Activated T-helper 1 cell treated with anti-CD3 and anti-CD28 coated beads, Interleukin-12 subunit alpha, Interleukin-12 subunit beta, Interleukin-2, Interleukin-4 antibody, amounts not matched to agents 30 ng/mL and 10 ng/mL and 1 ng/mL, durations not matched to agents 14 hours and 24 hours and 36 hours (primary cell): ENCODE measurements around the gene LYL1. TPM values are rescaled to one million over a fixed set of nuclear protein-coding genes. Genes with fewer than 3 reads are reported as not detected.

Experiments
- DNase-seq: peaks from one replicate; pipeline ENCODE4 v3.0.0; 2021; ENCODE audit warnings: low spot score
- H3K27ac Mint-ChIP-seq: one replicate; pipeline ENCODE4 v1.8.0; 2021; ENCODE audit warnings: mild to moderate bottlenecking, mixed read lengths
- H3K27me3 Mint-ChIP-seq: one replicate; pipeline ENCODE4 v1.8.0; 2022; ENCODE audit warnings: mild to moderate bottlenecking, moderate library complexity, mixed read lengths; ENCODE audit not compliant: insufficient read depth
- H3K36me3 Mint-ChIP-seq: one replicate; pipeline ENCODE4 v1.8.0; 2021; ENCODE audit warnings: low read depth, mixed read lengths
- H3K4me1 Mint-ChIP-seq: one replicate; pipeline ENCODE4 v1.8.0; 2021; ENCODE audit warnings: low read depth, mixed read lengths
- H3K4me3 Mint-ChIP-seq: one replicate; pipeline ENCODE4 v1.8.0; 2021; ENCODE audit warnings: mild to moderate bottlenecking, moderate library complexity, mixed read lengths
- H3K9me3 Mint-ChIP-seq: one replicate; pipeline ENCODE4 v1.8.0; 2021; ENCODE audit warnings: mixed read lengths
- intact Hi-C: fragments of 100-400 bp; cut with micrococcal nuclease; formaldehyde crosslinking; loops from one replicate; pipeline ENCODE4 v1.15.1; 2024
- total RNA-seq: library from RNA; stranded (reverse); gene quantifications from 2 replicates; pipeline ENCODE4 v1.2.3, GENCODE V29; 2022

LYL1 gene
- total RNA-seq, 1 donor from 2014 or later: 2.5 TPM

- no peak for DNase-seq
- Mint-ChIP-seq H3K9me3 (no peaks in the 10 kb centered on the region), H3K27me3 (peaks cover 22% of the 10 kb centered on the region), H3K36me3 (peaks cover 6% of the 10 kb centered on the region), H3K27ac (peak overlapping the region; percentile 81), H3K4me1 (peaks cover 21% of the 10 kb centered on the region), H3K4me3 (peak overlapping the region; percentile 76)
- intact Hi-C loops: loop anchor here (5.0 kb wide), 1 partner anchor 261 kb away; the partner anchor contains the start of gene MAST1
Measured at GRCh38 chr19:13098277-13099072, 4.2 kb downstream of the LYL1 start.

- Mint-ChIP-seq H3K4me1 (peaks cover 21% of the 10 kb centered on the region), H3K4me3 (peak overlapping the region; percentile 76), H3K9me3 (no peaks in the 10 kb centered on the region), H3K27me3 (peaks cover 22% of the 10 kb centered on the region), H3K36me3 (peaks cover 6% of the 10 kb centered on the region), H3K27ac (no peak overlapping the region)
- no peak for DNase-seq
- intact Hi-C loops: loop anchor here (1.0 to 5.0 kb wide), 2 partner anchors 84 to 260 kb away; partner anchors contain the start of gene MAST1
Measured at GRCh38 chr19:13097463-13098258, 5.0 kb downstream of the LYL1 start.

- intact Hi-C loops: loop anchor here (1.0 to 5.0 kb wide), 2 partner anchors 84 to 260 kb away; partner anchors contain the start of gene MAST1
- peaks cover 6% of the 10 kb centered on the region for H3K36me3 Mint-ChIP-seq
- H3K4me3 Mint-ChIP-seq: peak overlapping the region; percentile 72
Measured at GRCh38 chr19:13097033-13097462, 5.6 kb downstream of the LYL1 start.

GRCh38 chr19:13095934-13096927 lies 6.4 kb downstream of the LYL1 start:
- intact Hi-C loops: loop anchor here (5.0 kb wide), 1 partner anchor 259 kb away; the partner anchor contains the start of gene MAST1
- H3K9me3 Mint-ChIP-seq: no peaks in the 10 kb centered on the region
- DNase-seq: no peak
- H3K27ac Mint-ChIP-seq: peak overlapping the region; percentile 73
- H3K36me3 Mint-ChIP-seq: peaks cover 6% of the 10 kb centered on the region
- H3K4me3 Mint-ChIP-seq: peak overlapping the region; percentile 71
- H3K4me1 Mint-ChIP-seq: peaks cover 21% of the 10 kb centered on the region
- peaks cover 22% of the 10 kb centered on the region for H3K27me3 Mint-ChIP-seq

More at GRCh38 chr19:13097033-13097462, 5.6 kb downstream of the LYL1 start:
- peaks cover 22% of the 10 kb centered on the region for H3K27me3 Mint-ChIP-seq
- no peaks in the 10 kb centered on the region for H3K9me3 Mint-ChIP-seq
- peak overlapping the region; percentile 59 for H3K27ac Mint-ChIP-seq
- H3K4me1 Mint-ChIP-seq: peaks cover 21% of the 10 kb centered on the region
- DNase-seq: no peak

GRCh38 chr19:13095393-13095784 lies 7.3 kb downstream of the LYL1 start:
- no peak for DNase-seq

GRCh38 chr19:13094771-13095392 lies 7.8 kb downstream of the LYL1 start:
- Mint-ChIP-seq H3K9me3 (no peaks in the 10 kb centered on the region), H3K27me3 (peaks cover 22% of the 10 kb centered on the region), H3K4me3 (no peak overlapping the region), H3K4me1 (peaks cover 15% of the 10 kb centered on the region), H3K27ac (no peak overlapping the region), H3K36me3 (peaks cover 2% of the 10 kb centered on the region)
- intact Hi-C loops: loop anchor here (1.0 to 5.0 kb wide), 2 partner anchors 117 to 258 kb away; partner anchors contain the start of gene MAST1
- DNase-seq: no peak

More at GRCh38 chr19:13095393-13095784, 7.3 kb downstream of the LYL1 start:
- Mint-ChIP-seq H3K4me3 (no peak overlapping the region), H3K27me3 (peaks cover 22% of the 10 kb centered on the region), H3K27ac (no peak overlapping the region), H3K36me3 (peaks cover 6% of the 10 kb centered on the region), H3K4me1 (peaks cover 20% of the 10 kb centered on the region), H3K9me3 (no peaks in the 10 kb centered on the region)
- intact Hi-C loops: loop anchor here (5.0 kb wide), 1 partner anchor 258 kb away; the partner anchor contains the start of gene MAST1

- Mint-ChIP-seq H3K9me3 (no peaks in the 10 kb centered on the region), H3K27ac (no peak overlapping the region), H3K27me3 (peaks cover 21% of the 10 kb centered on the region), H3K4me1 (peaks cover 12% of the 10 kb centered on the region), H3K4me3 (no peak overlapping the region), H3K36me3 (peaks cover 1% of the 10 kb centered on the region)
- DNase-seq: no peak
- intact Hi-C loops: loop anchor here (1.0 kb wide), 1 partner anchor 116 kb away; no protein-coding TSS in a partner anchor
Measured at GRCh38 chr19:13094106-13094504, 8.6 kb downstream of the LYL1 start.

GRCh38 chr19:13093407-13094105 lies 9.1 kb downstream of the LYL1 start:
- peaks cover 12% of the 10 kb centered on the region for H3K4me1 Mint-ChIP-seq
- no peak overlapping the region for H3K4me3 Mint-ChIP-seq
- no peaks in the 10 kb centered on the region for H3K9me3 Mint-ChIP-seq
- H3K27me3 Mint-ChIP-seq: peaks cover 19% of the 10 kb centered on the region
- peak; percentile 63 for DNase-seq
- no peak overlapping the region for H3K27ac Mint-ChIP-seq
- intact Hi-C loops: loop anchor here (1.0 kb wide), 4 partner anchors 32 to 128 kb away; no protein-coding TSS in a partner anchor
- H3K36me3 Mint-ChIP-seq: peaks cover 1% of the 10 kb centered on the region

GRCh38 chr19:13092606-13093235 lies 9.9 kb downstream of the LYL1 start:
- H3K4me3 Mint-ChIP-seq: no peak overlapping the region
- H3K27me3 Mint-ChIP-seq: peaks cover 15% of the 10 kb centered on the region
- peaks cover 12% of the 10 kb centered on the region for H3K4me1 Mint-ChIP-seq
- H3K27ac Mint-ChIP-seq: no peak overlapping the region
- no peak for DNase-seq
- intact Hi-C loops: loop anchor here (1.0 kb wide), 3 partner anchors 31 to 127 kb away; no protein-coding TSS in a partner anchor
- no peaks in the 10 kb centered on the region for H3K9me3 Mint-ChIP-seq
- H3K36me3 Mint-ChIP-seq: peaks cover 1% of the 10 kb centered on the region

GRCh38 chr19:13092158-13092543 lies 10.5 kb downstream of the LYL1 start:
- DNase-seq: no peak
- Mint-ChIP-seq H3K27ac (no peak overlapping the region), H3K4me3 (no peak overlapping the region), H3K27me3 (peaks cover 13% of the 10 kb centered on the region), H3K9me3 (no peaks in the 10 kb centered on the region), H3K4me1 (peaks cover 11% of the 10 kb centered on the region), H3K36me3 (peaks cover 1% of the 10 kb centered on the region)
- intact Hi-C loops: no loop called here
